GM12892 (cell line): Measurements from ENCODE around the gene MRTFB.

Source experiments
- POLR2A ChIP-seq: IDR thresholded peaks from 2 replicates; pipeline ENCODE4 v1.6.1; 2011; ENCODE audit warnings: low read depth, low read length, control low read depth
- POLR2AphosphoS5 ChIP-seq: IDR thresholded peaks from 2 replicates; pipeline ENCODE4 v1.6.1; 2011; ENCODE audit warnings: low read depth, low read length, control low read depth

- TF ChIP-seq POLR2A (no peak), POLR2AphosphoS5 (no peak)
These were observed 233.9 kb downstream of the MRTFB start for GRCh38 chr16:14304891-14305460.
